ENCODE results near the gene TEX35.

GRCh38 chr1:178494569-178494971 lies 18.3 kb upstream of the TEX35 start:
- TF ChIP-seq CTCF (optimal IDR thresholded peaks at IDR 0.05 in 1 of 3, IDR thresholded peaks at IDR 0.05 in 1 of 3, conservative IDR thresholded peaks at IDR 0.05 in 1 of 3; ENCODE audit: extremely low read depth in 1 of 3, insufficient read depth in 2 of 3, low read length in 3 of 3) (no peak), EZH2 (IDR thresholded peaks at IDR 0.05; ENCODE audit: low read length) (no peak)
